Measurements from ENCODE around the gene DHX38. TPM values are rescaled to one million over a fixed set of nuclear protein-coding genes. Genes with fewer than 3 reads are reported as not detected.

DHX38 gene
- total RNA-seq, 2 donors from 2014 or later = 57.8 to 72.8 TPM

DNA sequence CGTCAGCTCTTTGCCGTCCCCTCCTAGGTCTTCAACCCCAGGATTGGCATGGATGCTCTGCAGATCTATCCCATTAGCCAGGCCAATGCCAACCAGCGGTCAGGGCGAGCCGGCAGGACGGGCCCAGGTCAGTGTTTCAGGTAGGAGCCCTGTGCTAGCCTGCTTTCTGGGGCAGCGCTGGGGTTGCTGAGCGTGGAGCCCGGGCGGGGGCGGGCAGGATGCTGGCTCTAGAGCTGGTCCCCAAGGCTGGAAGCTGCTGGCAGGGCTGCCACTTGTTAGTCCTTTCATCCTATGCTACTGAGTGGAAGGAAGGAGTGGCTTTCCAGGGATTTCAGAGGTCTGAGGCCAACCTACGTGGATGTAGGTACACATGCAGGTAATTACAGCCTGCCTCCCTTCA lies 12.3 kb downstream of the DHX38 start:
- no peak for DNase-seq (ENCODE audit: low spot score)
- no peak overlapping the region for H3K4me3 ChIP-seq
- H3K36me3 ChIP-seq = peaks cover 96% of the 10 kb centered on the region
- ATAC-seq (ENCODE audit: insufficient number of reproducible peaks, low FRiP score, low read depth) = no peak
- no peaks in the 10 kb centered on the region for H3K9me3 ChIP-seq
- TF ChIP-seq, protein P1, sequence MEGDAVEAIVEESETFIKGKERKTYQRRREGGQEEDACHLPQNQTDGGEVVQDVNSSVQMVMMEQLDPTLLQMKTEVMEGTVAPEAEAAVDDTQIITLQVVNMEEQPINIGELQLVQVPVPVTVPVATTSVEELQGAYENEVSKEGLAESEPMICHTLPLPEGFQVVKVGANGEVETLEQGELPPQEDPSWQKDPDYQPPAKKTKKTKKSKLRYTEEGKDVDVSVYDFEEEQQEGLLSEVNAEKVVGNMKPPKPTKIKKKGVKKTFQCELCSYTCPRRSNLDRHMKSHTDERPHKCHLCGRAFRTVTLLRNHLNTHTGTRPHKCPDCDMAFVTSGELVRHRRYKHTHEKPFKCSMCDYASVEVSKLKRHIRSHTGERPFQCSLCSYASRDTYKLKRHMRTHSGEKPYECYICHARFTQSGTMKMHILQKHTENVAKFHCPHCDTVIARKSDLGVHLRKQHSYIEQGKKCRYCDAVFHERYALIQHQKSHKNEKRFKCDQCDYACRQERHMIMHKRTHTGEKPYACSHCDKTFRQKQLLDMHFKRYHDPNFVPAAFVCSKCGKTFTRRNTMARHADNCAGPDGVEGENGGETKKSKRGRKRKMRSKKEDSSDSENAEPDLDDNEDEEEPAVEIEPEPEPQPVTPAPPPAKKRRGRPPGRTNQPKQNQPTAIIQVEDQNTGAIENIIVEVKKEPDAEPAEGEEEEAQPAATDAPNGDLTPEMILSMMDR (IDR thresholded peaks at IDR 0.05) = no peak
- H3K27ac ChIP-seq = no peak overlapping the region
- H3K4me1 ChIP-seq (ENCODE audit: control insufficient read depth in 1 of 2, low read depth in 2 of 2) = no peaks in the 10 kb centered on the region
- no peaks in the 10 kb centered on the region for H3K27me3 ChIP-seq (replicated peaks; ENCODE audit: insufficient read depth)

DNA sequence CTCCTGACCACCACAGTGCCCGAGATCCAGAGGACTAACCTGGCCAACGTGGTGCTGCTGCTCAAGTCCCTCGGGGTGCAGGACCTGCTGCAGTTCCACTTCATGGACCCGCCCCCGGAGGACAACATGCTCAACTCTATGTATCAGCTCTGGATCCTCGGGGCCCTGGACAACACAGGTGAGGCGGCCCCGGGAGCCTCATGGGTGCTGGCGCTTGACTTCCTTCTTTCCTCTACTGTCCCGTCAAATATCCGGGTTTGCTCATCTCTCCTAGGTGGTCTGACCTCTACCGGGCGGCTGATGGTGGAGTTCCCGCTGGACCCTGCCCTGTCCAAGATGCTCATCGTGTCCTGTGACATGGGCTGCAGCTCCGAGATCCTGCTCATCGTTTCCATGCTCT lies 13.7 kb downstream of the DHX38 start:
- no peaks in the 10 kb centered on the region for H3K9me3 ChIP-seq
- peaks cover 96% of the 10 kb centered on the region for H3K36me3 ChIP-seq
- H3K27me3 ChIP-seq (replicated peaks; ENCODE audit: insufficient read depth) = no peaks in the 10 kb centered on the region
- no peak overlapping the region for H3K27ac ChIP-seq
- no peak for ATAC-seq (ENCODE audit: insufficient number of reproducible peaks, low FRiP score, low read depth)
- TF ChIP-seq, protein P1 (IDR thresholded peaks at IDR 0.05) = no peak
- no peak for DNase-seq (ENCODE audit: low spot score)
- H3K4me3 ChIP-seq = no peak overlapping the region
- no peaks in the 10 kb centered on the region for H3K4me1 ChIP-seq (ENCODE audit: control insufficient read depth in 1 of 2, low read depth in 2 of 2)

DNA sequence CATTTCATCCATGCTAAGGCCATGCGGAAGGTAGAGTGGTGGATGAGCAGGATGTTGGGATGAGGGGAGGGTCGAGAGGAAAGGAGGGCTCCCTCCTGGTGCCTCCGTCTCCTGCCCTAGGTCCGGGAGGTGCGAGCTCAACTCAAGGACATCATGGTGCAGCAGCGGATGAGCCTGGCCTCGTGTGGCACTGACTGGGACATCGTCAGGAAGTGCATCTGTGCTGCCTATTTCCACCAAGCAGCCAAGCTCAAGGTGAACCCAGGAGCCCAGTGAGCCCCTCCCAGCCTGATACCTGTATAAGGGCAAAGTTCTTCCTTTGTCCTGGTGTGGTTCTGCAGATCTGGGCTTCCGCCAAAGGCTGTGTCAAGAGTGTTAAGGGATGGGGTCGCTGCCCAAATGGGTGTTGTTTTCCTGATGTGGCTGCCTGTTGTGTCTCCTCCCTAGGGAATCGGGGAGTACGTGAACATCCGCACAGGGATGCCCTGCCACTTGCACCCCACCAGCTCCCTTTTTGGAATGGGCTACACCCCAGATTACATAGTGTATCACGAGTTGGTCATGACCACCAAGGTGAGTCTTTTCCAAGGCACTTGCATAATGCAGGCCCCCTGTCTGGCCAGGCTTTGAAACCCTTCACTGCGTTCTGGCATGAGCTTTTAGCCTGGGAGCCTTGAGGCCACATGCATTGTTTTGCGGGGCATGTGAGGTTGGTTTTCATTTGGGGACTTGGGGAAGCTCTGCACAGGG lies 14.9 kb downstream of the DHX38 start:
- Histone ChIP-seq H3K4me1 (ENCODE audit: control insufficient read depth in 1 of 2, low read depth in 2 of 2) (no peaks in the 10 kb centered on the region), H3K36me3 (peaks cover 91% of the 10 kb centered on the region), H3K27ac (no peak overlapping the region), H3K27me3 (replicated peaks; ENCODE audit: insufficient read depth) (no peaks in the 10 kb centered on the region), H3K9me3 (no peaks in the 10 kb centered on the region), H3K4me3 (no peak overlapping the region)
- DNase-seq (ENCODE audit: low spot score) = no peak
- TF ChIP-seq, protein P1 (IDR thresholded peaks at IDR 0.05) = no peak
- no peak for ATAC-seq (ENCODE audit: insufficient number of reproducible peaks, low FRiP score, low read depth)

DNA sequence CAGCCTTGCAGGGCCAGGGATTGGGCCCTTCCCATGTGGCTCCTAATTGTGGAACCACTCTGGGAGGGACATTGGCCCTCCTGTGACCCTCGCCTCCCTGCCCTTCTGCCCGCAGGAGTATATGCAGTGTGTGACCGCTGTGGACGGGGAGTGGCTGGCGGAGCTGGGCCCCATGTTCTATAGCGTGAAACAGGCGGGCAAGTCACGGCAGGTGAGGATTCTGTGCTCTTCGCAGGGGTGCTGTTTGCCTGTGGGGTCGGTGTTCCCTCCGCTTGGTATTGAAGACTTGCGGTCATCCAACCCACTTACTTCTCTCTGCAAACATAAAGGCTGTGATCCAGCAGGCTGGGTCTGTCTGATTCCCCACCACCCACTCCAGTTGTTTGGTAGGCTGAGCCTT lies 15.7 kb downstream of the DHX38 start:
- Histone ChIP-seq H3K27ac (no peak overlapping the region), H3K36me3 (peaks cover 84% of the 10 kb centered on the region), H3K4me1 (ENCODE audit: control insufficient read depth in 1 of 2, low read depth in 2 of 2) (no peaks in the 10 kb centered on the region), H3K4me3 (no peak overlapping the region), H3K27me3 (replicated peaks; ENCODE audit: insufficient read depth) (no peaks in the 10 kb centered on the region), H3K9me3 (no peaks in the 10 kb centered on the region)
- TF ChIP-seq, protein P1 (IDR thresholded peaks at IDR 0.05) = no peak
- no peak for ATAC-seq (ENCODE audit: insufficient number of reproducible peaks, low FRiP score, low read depth)
- DNase-seq (ENCODE audit: low spot score) = no peak

DNA sequence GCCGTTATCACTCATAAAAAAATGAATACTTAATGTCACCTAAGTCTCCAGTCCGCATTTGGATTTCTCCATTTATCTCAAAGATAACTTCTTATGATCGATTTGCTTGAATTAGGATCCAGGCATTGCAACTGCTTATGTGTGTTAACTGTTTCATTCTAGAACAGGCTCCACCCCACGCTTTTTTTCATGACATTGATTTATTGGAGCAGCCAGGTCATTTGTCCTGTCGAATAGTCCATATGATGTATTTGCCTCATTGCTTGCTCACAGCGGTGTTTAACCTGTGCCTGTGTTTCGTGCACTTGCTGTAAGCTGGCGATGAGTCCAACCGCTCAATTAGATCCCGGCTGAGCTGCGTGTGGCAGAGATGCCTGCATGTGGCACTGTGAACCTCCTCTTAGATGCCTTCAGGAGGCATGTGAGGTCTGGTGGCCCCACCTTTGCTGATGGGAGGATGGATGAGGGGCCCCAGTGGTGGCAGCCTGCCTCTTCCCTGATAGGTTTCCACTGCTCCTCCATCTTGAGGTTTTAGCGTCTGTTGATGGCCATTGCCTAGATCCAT lies 16.4 kb downstream of the DHX38 start:
- DNase-seq (ENCODE audit: low spot score) = no peak
- ATAC-seq (ENCODE audit: insufficient number of reproducible peaks, low FRiP score, low read depth) = no peak
- Histone ChIP-seq H3K9me3 (no peaks in the 10 kb centered on the region), H3K27me3 (replicated peaks; ENCODE audit: insufficient read depth) (no peaks in the 10 kb centered on the region), H3K27ac (no peak overlapping the region), H3K36me3 (peaks cover 76% of the 10 kb centered on the region), H3K4me3 (no peak overlapping the region), H3K4me1 (ENCODE audit: control insufficient read depth in 1 of 2, low read depth in 2 of 2) (no peaks in the 10 kb centered on the region)
- TF ChIP-seq, protein P1 (IDR thresholded peaks at IDR 0.05) = no peak

All from thoracic aorta (tissue), 2 donors.